Neuronal stem cell (in vitro differentiated cells): ENCODE measurements around the gene STIM1.

Source experiments
- DNase-seq: peaks from one replicate; pipeline ENCODE4 v3.0.0-alpha.2; 2013; ENCODE audit warnings: low spot score
- H2AFZ ChIP-seq: one replicate; pipeline ENCODE4 v1.6.1; 2013; ENCODE audit warnings: mild to moderate bottlenecking, low read length, inconsistent platforms
- H2AK5ac ChIP-seq: 2 replicates; pipeline ENCODE4 v1.6.1; 2013; ENCODE audit warnings: low read depth, mild to moderate bottlenecking, inconsistent platforms, low read length, moderate library complexity, mixed read lengths
- H2BK120ac ChIP-seq: 2 replicates; pipeline ENCODE4 v1.6.1; 2013; ENCODE audit warnings: low read depth, mild to moderate bottlenecking, inconsistent platforms, low read length, moderate library complexity, mixed read lengths
- H2BK12ac ChIP-seq: one replicate; pipeline ENCODE4 v1.6.1; 2013; ENCODE audit warnings: low read length, inconsistent platforms
- H2BK15ac ChIP-seq: 2 replicates; pipeline ENCODE4 v1.6.1; 2013; ENCODE audit warnings: mild to moderate bottlenecking, low read length, inconsistent platforms, mixed read lengths
- H2BK5ac ChIP-seq: one replicate; pipeline ENCODE4 v1.6.1; 2013; ENCODE audit warnings: inconsistent platforms, mild to moderate bottlenecking, low read length, moderate library complexity
- H3K14ac ChIP-seq: one replicate; pipeline ENCODE4 v1.6.1; 2013; ENCODE audit warnings: low read length, inconsistent platforms
- H3K18ac ChIP-seq: 2 replicates; pipeline ENCODE4 v1.6.1; 2013; ENCODE audit warnings: low read length, inconsistent platforms
- H3K23ac ChIP-seq: 2 replicates; pipeline ENCODE4 v1.6.1; 2013; ENCODE audit warnings: low read depth, mild to moderate bottlenecking, mixed read lengths, low read length, inconsistent platforms; ENCODE audit not compliant: poor library complexity
- H3K27ac ChIP-seq: replicated peaks from 3 replicates; pipeline ENCODE4 v1.5.1; 2013; ENCODE audit warnings: low read length, inconsistent platforms
- H3K27me3 ChIP-seq, 3 experiments: 2 replicates each; pipeline ENCODE4 v1.6.1; 2013; ENCODE audit warnings: low read length in 3 of 3, mild to moderate bottlenecking in 2 of 3, inconsistent platforms in 1 of 3, low read depth in 1 of 3, mixed read lengths in 1 of 3, moderate library complexity in 1 of 3; ENCODE audit not compliant: control insufficient read depth in 3 of 3, insufficient read depth in 3 of 3
- H3K36me3 ChIP-seq, 2 donors: replicated peaks in 1 of 2; 2 replicates each; pipeline ENCODE4 v1.6.1; 2013; ENCODE audit warnings: low read length in 2 of 2; ENCODE audit not compliant: control insufficient read depth in 2 of 2, insufficient read depth in 2 of 2
- H3K4ac ChIP-seq: 2 replicates; pipeline ENCODE4 v1.6.1; 2013; ENCODE audit warnings: inconsistent platforms, mild to moderate bottlenecking, low read length, moderate library complexity
- H3K4me1 ChIP-seq, 2 donors: 1 replicate in 1 of 2; 2 replicates in 1 of 2; pipeline ENCODE4 v1.6.1; 2013; ENCODE audit warnings: low read length in 2 of 2, low read depth in 1 of 2; ENCODE audit not compliant: control insufficient read depth in 2 of 2, insufficient read depth in 1 of 2
- H3K4me2 ChIP-seq: one replicate; pipeline ENCODE4 v1.6.1; 2013; ENCODE audit warnings: mild to moderate bottlenecking, low read length, inconsistent platforms; ENCODE audit not compliant: insufficient read depth, poor library complexity, severe bottlenecking
- H3K4me3 ChIP-seq, 2 donors: 2 replicates each; pipeline ENCODE4 v1.5.1; 2013; ENCODE audit warnings: low read length in 2 of 2, mild to moderate bottlenecking in 2 of 2, inconsistent platforms in 1 of 2, moderate library complexity in 1 of 2
- H3K79me1 ChIP-seq: one replicate; pipeline ENCODE4 v1.6.1; 2013; ENCODE audit warnings: low read depth, mild to moderate bottlenecking, inconsistent platforms, low read length, moderate library complexity
- H3K9ac ChIP-seq: one replicate; pipeline ENCODE4 v1.6.1; 2013; ENCODE audit warnings: mild to moderate bottlenecking, low read depth, low read length, inconsistent platforms; ENCODE audit not compliant: poor library complexity
- H3K9me3 ChIP-seq, 2 donors: replicated peaks in 1 of 2; 2 replicates each; pipeline versions ENCODE3 to v1.6.1; 2013; ENCODE audit warnings: low read length in 2 of 2, mild to moderate bottlenecking in 2 of 2, inconsistent platforms in 1 of 2, low read depth in 1 of 2, mixed read lengths in 1 of 2, moderate library complexity in 1 of 2; ENCODE audit not compliant: control insufficient read depth in 2 of 2, insufficient read depth in 1 of 2
- H4K8ac ChIP-seq: one replicate; pipeline ENCODE4 v1.6.1; 2013; ENCODE audit warnings: low read depth, mild to moderate bottlenecking, inconsistent platforms, low read length, moderate library complexity
- H4K91ac ChIP-seq: one replicate; pipeline ENCODE4 v1.6.1; 2013; ENCODE audit warnings: low read length, low read depth, mild to moderate bottlenecking, inconsistent platforms; ENCODE audit not compliant: poor library complexity
- WGBS, 2 donors: extraction: QIAGEN DNeasy Blood & Tissue Kit; methylation state at CpG; one replicate each; pipeline ENCODE4 v1.1.7; 2013; ENCODE audit warnings: missing lambda C conversion rate in 2 of 2, mixed read lengths in 1 of 2; ENCODE audit not compliant: insufficient read length in 2 of 2, insufficient replicate concordance in 1 of 2; ENCODE audit errors: extremely low coverage in 2 of 2; 5-methylcytosine and 5-hydroxymethylcytosine counted together

Gene STIM1

DNA sequence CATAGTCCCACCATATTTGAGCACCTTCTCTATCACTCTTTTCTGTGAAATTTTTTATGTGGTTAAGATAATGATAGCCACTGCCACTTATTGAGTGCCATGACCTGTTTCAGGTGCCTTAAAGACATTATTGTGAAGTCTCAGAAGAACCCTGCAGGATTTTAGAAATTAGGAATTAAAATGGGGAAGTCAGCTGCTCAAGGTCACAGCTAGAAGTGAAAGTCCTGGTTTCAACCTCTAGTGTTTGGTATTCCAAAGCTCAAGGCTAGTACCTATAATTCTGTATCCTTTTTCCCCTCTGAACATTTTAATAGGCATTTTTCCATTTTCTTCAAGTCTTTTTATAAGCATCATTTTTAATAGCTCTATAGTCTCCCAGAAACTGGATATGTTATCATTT lies 230.1 kb downstream of the STIM1 start:
- H2AFZ ChIP-seq: no peak overlapping the region
- H3K18ac ChIP-seq: no peak overlapping the region
- H3K4me3 ChIP-seq: no peak overlapping the region
- no peak for DNase-seq
- no peak overlapping the region for H3K4me2 ChIP-seq
- H2BK120ac ChIP-seq: no peak overlapping the region
- no peaks in the 10 kb centered on the region for H3K9me3 ChIP-seq
- no peak overlapping the region for H2AK5ac ChIP-seq
- no peak overlapping the region for H2BK12ac ChIP-seq
- no peak overlapping the region for H2BK5ac ChIP-seq
- H4K8ac ChIP-seq: no peak overlapping the region
- no peak overlapping the region for H3K27ac ChIP-seq
- peaks cover 4 to 21% of the 10 kb centered on the region in 2 donors for H3K36me3 ChIP-seq
- H3K79me1 ChIP-seq: no peaks in the 10 kb centered on the region
- no peak overlapping the region for H3K23ac ChIP-seq
- H2BK15ac ChIP-seq: no peak overlapping the region
- H3K4me1 ChIP-seq: peaks cover 0 to 7% of the 10 kb centered on the region in 2 donors
- no peak overlapping the region for H4K91ac ChIP-seq
- no peak overlapping the region for H3K9ac ChIP-seq
- H3K4ac ChIP-seq: no peak overlapping the region
- no peaks in the 10 kb centered on the region for H3K27me3 ChIP-seq
- H3K14ac ChIP-seq: no peak overlapping the region

DNA sequence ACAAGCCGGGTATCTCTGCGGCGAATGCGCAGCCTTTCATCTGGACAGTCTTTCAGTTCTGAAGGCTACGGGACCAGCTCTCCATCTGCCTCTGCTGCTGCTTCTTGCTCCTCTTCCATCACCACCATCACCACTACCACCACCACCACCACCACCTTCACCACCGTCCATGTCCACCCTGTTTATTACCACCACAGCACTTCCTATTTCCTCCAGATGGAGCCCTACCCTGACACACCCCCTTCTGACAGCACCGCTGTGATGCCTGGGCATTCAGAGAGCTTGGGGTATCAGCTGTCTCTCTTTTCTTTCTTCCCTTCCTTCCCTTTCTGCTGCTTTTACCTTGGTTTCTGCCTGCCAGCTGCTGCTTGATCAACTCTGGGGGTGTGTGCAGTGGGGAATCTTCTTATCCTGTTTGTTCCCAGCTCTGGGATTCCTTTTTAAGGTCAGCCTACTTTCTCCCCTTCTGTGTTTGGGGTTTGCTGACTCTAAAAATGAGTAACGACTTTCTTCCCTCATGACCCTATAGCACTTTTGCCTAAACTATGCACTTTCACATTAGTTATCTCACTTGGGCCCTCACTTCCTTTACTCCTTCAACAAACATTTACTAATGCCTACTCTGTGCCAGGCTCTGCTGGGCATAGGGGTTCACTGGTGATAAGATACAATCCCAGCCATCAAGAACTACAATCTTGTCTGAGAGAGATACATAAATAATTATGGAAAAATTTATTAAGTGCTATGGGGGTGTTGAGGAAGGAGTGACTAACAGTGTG lies 231.3 kb downstream of the STIM1 start:
- Histone ChIP-seq H3K14ac (no peak overlapping the region), H3K27ac (no peak overlapping the region), H3K18ac (no peak overlapping the region), H2BK120ac (no peak overlapping the region), H3K23ac (no peak overlapping the region), H3K4ac (no peak overlapping the region), H2AFZ (no peak overlapping the region), H4K91ac (no peak overlapping the region), H3K9me3 (no peaks in the 10 kb centered on the region), H2BK15ac (peak overlapping the region; percentile 41), H3K36me3 (peaks cover 4 to 21% of the 10 kb centered on the region in 2 donors), H3K4me3 (no peak overlapping the region), H2BK12ac (no peak overlapping the region), H2AK5ac (no peak overlapping the region), H3K27me3 (no peaks in the 10 kb centered on the region), H3K79me1 (no peaks in the 10 kb centered on the region), H2BK5ac (no peak overlapping the region), H3K9ac (no peak overlapping the region), H3K4me2 (no peak overlapping the region), H4K8ac (no peak overlapping the region), H3K4me1 (peaks cover 0 to 7% of the 10 kb centered on the region in 2 donors)
- no peak for DNase-seq
- WGBS, 2 donors: no CpG with 5 or more reads among the region's 8 CpGs

DNA sequence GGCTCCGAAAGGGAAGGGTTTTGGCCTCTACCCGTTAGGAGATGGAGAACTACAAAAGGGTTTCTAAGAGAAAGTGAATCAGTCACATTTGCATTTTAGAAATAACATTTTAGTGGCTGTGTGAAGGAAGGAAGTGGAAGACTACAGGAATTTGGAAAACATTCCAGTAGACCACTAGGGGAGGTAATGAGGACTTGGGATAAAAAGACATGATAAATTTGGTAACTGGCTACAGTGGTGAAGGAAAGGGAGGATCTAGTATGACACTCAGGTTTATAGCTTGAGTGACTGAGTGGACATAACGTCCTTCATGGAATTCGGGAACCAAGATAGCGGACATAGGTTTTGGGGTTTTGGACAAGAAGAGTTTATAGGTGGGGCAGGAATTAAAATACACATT lies 232.1 kb downstream of the STIM1 start:
- H3K9me3 ChIP-seq: no peaks in the 10 kb centered on the region
- no peak overlapping the region for H2BK12ac ChIP-seq
- no peak overlapping the region for H3K18ac ChIP-seq
- H3K23ac ChIP-seq: no peak overlapping the region
- no peaks in the 10 kb centered on the region for H3K79me1 ChIP-seq
- no peak overlapping the region for H3K27ac ChIP-seq
- no peak overlapping the region for H2AK5ac ChIP-seq
- no peak overlapping the region for H2AFZ ChIP-seq
- DNase-seq: no peak
- H3K9ac ChIP-seq: no peak overlapping the region
- H3K27me3 ChIP-seq: no peaks in the 10 kb centered on the region
- no peak overlapping the region for H3K4ac ChIP-seq
- H3K14ac ChIP-seq: no peak overlapping the region
- peaks cover 4 to 21% of the 10 kb centered on the region in 2 donors for H3K36me3 ChIP-seq
- no peak overlapping the region for H2BK120ac ChIP-seq
- H4K8ac ChIP-seq: no peak overlapping the region
- H2BK15ac ChIP-seq: no peak overlapping the region
- no CpG with 5 or more reads among the region's 5 CpGs for WGBS, 2 donors
- H3K4me3 ChIP-seq: no peak overlapping the region
- no peak overlapping the region for H3K4me2 ChIP-seq
- peaks cover 0 to 7% of the 10 kb centered on the region in 2 donors for H3K4me1 ChIP-seq
- no peak overlapping the region for H2BK5ac ChIP-seq
- H4K91ac ChIP-seq: no peak overlapping the region

DNA sequence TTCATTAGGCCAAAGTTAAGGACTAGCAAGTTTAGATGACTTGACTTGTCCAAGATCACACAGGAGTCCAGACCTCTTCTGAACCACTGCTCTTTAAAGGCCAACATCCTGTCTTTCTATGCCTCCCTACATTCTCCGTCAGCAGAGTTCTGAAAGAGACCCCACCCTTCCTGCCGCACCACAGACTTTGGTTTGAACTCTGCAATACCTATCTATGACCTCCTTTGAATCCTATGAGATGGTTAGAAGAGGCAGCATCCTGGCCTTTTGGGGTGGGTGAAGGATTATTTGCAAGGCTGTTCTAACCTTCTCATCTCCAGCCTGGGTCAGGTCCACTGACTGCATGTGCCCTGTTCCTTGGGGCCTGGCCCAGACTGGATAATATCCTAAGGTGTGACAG lies 234.8 kb downstream of the STIM1 start:
- no peak overlapping the region for H3K14ac ChIP-seq
- H3K27ac ChIP-seq: no peak overlapping the region
- peaks cover 0 to 2% of the 10 kb centered on the region in 2 donors for H3K4me1 ChIP-seq
- H2BK15ac ChIP-seq: no peak overlapping the region
- no peak overlapping the region for H2BK5ac ChIP-seq
- no CpG with 5 or more reads among the region's 2 CpGs for WGBS, 2 donors
- no peak overlapping the region for H4K91ac ChIP-seq
- H3K79me1 ChIP-seq: peaks cover 2% of the 10 kb centered on the region
- no peak overlapping the region for H3K9ac ChIP-seq
- no peak overlapping the region for H3K4me2 ChIP-seq
- no peak overlapping the region for H2BK12ac ChIP-seq
- no peak overlapping the region for H2AFZ ChIP-seq
- H3K4ac ChIP-seq: no peak overlapping the region
- H3K36me3 ChIP-seq: peaks cover 4 to 14% of the 10 kb centered on the region in 2 donors
- no peak overlapping the region for H3K23ac ChIP-seq
- no peak overlapping the region for H2AK5ac ChIP-seq
- no peak for DNase-seq
- no peak overlapping the region for H3K4me3 ChIP-seq
- no peak overlapping the region for H2BK120ac ChIP-seq
- H3K9me3 ChIP-seq: no peaks in the 10 kb centered on the region
- no peak overlapping the region for H3K18ac ChIP-seq
- no peak overlapping the region for H4K8ac ChIP-seq
- no peaks in the 10 kb centered on the region for H3K27me3 ChIP-seq
